Heart left ventricle (tissue), 13 donors: ENCODE measurements around the gene IFI16.

Experiments used
- POLR2A ChIP-seq, 2 donors: fragments of 450-650 bp; IDR thresholded peaks; one replicate each; pipeline ENCODE4 v1.6.1; 2017; ENCODE audit warnings: antibody characterized with exemption in 2 of 2, mild to moderate bottlenecking in 2 of 2, moderate library complexity in 2 of 2
- TF ChIP-seq, protein P1 (sequence below), 12 donors: fragments of 200-600 bp; sonication (generic) in 4 of 12; IDR thresholded peaks; one replicate each; pipeline versions ENCODE4 v1.5.0 to v1.8.0; 2018 to 2022; ENCODE audit warnings: antibody characterized with exemption in 12 of 12, mild to moderate bottlenecking in 5 of 12
- donor health status: ischemic (EF 13 %, LVEDD 7.1; RV severe dilation, severe dysfunction).
- donor health status: DM: no; HTN: yes; CAD: no.
- donor health status: DM: no; HTN: no; CAD: no.
- donor health status: ischemic (EF 25% LVEDD 6.9; RV normal size, moderate dysfunction).
- donor health status: ischemic (EF 25% LVEDD 5.7; RV mildly dilated, moderate dysfunction).
- donor health status: ischemic (EF 35%, LVEDD 5.7; RV mildly dilated, moderate dysfunction).
- donor health status: nonischemic (EF 11% LVEDD 7.7; RV severe dilation, severe dysfunction).
- donor health status: DM: yes; HTN: yes; CAD: no.
- donor health status: PGD.
- donor health status: ischemic (EF 29% LVEDD 5.4; RV normal size, mild dysfunction).
- donor health status: nonischemic (EF 23%, LVEDD 6.1; RV moderate dilation, normal function).

GRCh38 chr1:159040893-159041724 lies 31.4 kb downstream of the IFI16 start:
- TF ChIP-seq, protein P1, sequence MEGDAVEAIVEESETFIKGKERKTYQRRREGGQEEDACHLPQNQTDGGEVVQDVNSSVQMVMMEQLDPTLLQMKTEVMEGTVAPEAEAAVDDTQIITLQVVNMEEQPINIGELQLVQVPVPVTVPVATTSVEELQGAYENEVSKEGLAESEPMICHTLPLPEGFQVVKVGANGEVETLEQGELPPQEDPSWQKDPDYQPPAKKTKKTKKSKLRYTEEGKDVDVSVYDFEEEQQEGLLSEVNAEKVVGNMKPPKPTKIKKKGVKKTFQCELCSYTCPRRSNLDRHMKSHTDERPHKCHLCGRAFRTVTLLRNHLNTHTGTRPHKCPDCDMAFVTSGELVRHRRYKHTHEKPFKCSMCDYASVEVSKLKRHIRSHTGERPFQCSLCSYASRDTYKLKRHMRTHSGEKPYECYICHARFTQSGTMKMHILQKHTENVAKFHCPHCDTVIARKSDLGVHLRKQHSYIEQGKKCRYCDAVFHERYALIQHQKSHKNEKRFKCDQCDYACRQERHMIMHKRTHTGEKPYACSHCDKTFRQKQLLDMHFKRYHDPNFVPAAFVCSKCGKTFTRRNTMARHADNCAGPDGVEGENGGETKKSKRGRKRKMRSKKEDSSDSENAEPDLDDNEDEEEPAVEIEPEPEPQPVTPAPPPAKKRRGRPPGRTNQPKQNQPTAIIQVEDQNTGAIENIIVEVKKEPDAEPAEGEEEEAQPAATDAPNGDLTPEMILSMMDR (IDR thresholded peaks at IDR 0.05) = no peak
- TF ChIP-seq POLR2A (IDR thresholded peaks at IDR 0.05) = no peak
